Measurements from ENCODE around the gene DENND1C. TPM values are rescaled to one million over a fixed set of nuclear protein-coding genes. Genes with fewer than 3 reads are reported as not detected.
"Not testable (repeated sequence)": the region's sequence is repeated elsewhere in the genome, so short reads cannot be mapped to it uniquely, and the experiment has no call there.

Gene DENND1C
- total RNA-seq, 1 experiment from 2014 or later = not detected

DNA sequence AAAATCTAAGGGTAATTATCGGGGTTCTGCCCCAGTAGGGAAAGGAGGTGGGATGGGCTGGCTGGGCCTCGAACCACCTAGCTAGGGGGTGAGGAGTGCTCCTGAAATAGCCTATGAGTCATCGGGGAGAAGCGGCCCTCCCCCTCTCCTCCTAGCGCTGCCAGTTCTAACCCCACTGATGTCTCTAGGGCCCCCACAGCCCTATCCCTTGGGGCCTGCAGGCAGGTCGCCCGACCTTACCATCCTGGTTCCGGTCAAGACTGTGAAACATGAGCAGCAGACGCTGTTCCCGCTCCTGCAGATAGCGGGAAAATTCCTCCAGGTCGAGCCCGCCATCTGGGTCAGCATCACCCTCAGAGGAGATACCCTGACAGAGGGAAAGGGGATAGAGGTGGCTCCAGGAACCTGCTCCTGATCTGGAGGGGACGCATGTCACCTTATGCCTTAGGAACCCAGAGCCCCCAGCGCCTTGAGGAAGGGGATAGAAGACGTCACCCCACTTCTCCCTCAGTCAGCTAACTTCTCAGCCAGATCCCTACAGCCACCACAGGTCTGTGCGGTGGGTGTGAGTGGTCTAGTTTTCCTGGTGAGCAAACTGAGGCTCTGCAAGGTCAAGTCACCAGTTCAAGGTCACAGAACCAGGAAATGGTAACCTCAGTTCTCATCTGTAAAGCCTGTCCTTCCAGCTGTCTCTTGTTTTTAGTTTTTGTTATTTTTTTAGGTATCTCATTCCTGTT is 23.5 kb downstream of the DENND1C start:
- DNase-seq (ENCODE audit: low read depth) = no peak

DNA sequence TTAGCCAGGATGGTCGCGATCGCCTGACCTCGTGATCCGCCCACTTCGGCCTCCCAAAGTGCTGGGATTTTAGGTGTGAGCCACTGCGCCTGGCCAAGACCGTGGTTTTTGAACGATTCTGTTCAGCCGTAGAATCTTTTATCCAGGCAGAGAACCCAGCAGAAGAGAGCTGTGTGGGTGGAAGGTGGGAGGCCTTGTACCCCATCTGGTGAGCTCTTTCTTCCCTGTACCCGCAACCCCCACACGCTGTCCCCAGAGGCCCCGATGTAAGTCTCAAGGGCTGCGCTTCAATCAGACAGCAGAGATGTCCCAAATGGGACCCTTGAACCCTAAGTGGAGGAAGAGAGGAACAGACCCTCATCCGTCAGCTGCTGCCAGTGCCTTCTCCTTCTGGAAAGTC is 25.7 kb downstream of the DENND1C start:
- no peak for DNase-seq (ENCODE audit: low read depth)

DNA sequence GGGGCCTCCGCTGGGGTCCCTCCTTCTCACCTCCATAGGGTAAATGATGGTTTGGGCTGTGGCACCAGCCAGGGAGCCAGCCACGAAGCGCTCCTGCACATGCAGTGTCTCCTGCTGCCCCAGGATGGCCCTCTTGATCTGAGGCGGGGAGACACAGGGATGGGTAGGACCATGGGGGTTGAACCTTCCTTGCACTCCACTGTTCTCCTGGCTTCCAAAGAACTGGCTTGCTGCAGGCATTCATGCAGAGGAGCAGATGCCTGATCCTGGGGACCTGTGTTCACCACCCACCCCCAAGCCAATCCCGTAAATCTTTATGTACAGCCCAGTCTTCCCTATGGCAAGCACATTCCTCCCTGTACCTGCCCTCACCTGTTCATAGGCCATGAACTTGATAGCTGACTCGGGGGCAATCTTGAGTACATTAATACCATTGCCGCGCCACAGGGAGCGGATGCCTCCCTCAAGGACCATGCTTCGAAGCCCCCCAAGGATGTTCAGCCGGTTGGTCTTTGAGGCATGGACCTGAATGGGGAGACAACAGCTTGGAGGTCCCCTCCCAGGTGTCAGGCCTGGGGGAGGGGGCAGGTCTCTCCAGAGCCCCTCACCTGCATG is 27.5 kb downstream of the DENND1C start:
- DNase-seq (ENCODE audit: low read depth) = no peak

DNA sequence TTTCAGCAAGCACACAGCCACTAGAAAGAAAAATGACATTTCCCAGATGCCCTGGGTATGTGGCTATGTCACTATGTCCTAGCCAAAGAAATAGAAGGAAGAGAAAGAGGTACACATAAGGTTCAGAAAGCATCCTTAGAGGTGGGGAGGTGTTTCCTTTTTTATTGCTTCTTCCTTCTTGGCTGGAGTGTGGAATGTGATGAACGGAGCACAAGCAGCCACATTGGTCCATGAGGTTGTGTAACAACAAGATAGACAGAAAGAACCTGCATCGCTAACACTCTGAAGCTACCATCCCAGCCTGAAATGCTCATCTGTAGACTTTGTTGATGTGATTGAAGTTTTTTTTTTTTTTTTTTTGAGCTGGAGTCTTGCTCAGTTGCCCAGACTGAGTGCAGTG is 28.7 kb downstream of the DENND1C start:
- DNase-seq (ENCODE audit: low read depth) = no peak

DNA sequence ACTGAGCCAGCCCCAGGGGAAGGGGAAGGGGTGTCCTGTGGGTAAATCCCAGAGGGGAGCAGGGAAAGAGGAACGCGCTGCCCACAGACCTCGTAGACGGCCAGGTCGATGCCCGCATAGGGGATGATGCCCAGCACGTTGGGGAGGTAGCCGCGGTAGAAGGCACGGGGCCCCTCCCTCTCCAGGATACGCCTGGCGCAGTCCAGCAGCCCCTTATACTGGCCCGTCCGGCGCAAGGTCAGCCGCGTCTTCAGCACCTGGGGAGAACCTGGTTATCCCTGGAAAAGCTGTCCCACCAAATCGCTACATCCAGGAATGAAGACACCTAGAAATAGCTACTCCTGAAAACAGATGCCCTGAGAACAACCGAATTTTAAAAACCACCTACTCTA is 29.4 kb downstream of the DENND1C start:
- no peak for DNase-seq (ENCODE audit: low read depth)

DNA sequence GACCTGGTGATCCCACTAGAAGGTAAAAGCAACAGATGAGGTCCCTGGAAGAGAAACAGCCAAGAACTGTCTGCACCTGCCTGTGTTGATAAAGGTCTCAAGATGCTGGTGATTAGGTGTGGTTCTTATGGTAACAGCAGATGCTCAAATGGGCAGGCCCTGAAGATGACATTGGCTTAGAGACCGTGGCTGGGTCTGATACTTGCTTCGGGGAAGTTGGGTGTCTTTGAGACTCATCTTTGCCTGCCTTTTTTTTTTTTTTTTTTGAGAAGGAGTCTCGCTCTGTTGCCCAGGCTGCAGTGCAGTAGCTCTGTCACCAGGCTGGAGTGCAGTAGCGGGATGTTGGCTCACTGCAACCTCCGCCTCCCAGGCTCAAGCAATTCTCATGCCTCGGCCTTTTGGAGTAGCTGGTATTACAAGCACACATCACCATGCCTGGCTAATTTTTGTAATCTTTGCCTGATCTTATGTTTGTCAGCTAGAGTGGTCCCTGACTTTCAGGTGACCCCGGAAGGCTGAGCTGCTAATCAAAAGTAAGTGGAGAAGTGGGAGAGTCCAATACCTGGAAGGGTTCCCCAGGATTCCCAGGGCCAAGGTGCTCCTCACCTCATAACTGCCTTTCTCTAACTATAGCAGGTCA is 29.9 kb downstream of the DENND1C start:
- no peak for DNase-seq (ENCODE audit: low read depth)

DNA sequence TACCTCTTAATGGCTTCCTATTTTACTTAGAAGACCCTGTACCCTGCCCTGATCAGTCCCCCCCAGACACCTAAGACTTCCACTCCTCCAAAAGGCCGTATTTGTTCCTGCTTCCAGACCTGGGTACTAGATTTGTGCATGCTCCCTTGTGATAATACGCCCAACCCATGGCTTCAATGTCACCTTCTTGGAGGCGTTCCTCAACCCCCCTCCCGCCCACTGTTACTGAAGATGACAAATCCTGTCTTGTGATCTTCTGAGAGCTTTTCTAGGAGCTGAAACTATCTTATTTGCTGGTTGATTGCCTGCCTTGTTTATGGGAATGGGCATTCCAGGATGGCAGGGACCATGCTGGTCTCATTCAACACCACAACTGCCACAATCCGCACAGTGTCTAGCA is 31.4 kb downstream of the DENND1C start:
- DNase-seq (ENCODE audit: low read depth) = no peak

DNA sequence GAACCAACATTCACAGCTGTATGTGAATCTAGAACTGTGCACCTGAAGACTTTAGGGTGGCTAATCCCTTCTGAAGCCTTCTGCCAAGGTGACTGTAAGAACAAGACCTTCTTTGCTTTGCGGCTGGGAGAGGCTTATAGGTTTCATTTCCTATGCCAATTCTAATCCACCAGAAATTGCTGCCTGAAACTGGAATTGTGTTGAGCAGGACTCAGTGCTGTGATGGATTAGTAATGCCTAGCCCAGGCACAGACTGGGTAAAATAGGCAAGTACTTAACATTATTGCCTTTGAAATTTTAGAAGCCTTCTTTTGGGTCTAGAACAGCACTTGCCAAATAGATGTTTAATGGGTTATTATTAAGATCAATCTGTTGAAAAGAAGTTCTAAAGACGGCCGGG is 33.5 kb downstream of the DENND1C start:
- no peak for DNase-seq (ENCODE audit: low read depth)

DNA sequence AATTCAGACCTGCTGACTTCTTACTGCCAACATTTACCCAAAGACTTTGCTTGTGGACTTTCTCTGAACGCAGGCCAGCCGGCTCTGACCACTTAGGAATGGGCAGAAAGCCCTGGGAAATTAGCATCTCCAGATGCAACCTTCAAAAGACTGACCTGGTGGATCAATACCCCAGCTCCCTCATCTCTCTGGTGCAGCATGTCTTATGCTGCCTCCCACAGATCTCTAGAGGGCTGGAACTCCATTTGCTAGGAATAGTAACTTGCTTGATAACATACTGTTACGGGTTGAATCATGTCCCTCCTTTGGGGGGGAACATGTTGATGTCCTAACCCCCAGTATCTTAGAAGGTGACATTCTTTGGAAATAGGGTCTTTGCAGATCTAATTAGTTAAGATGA is 35.1 kb downstream of the DENND1C start:
- no peak for DNase-seq (ENCODE audit: low read depth)

DNA sequence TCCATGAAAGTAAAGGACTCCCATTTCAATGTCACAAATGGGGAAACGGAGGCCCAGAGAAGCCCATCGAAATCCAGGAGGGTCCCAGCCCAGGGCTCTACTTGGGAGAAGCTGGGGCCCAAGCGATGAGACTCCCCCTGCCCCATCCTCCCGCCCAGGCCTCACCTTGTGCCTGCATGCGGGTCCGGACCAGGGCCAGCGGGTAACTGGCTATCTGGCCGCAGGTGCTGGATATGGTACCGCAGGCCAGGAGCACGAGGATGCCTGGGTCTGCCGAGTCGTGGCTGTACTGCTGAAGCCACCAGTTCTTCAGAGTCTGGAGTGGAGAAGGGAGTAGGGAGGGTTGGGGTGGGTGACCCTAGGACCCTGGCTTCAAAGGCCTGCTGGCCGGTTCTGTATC is 37.6 kb downstream of the DENND1C start:
- no peak for DNase-seq (ENCODE audit: low read depth)

DNA sequence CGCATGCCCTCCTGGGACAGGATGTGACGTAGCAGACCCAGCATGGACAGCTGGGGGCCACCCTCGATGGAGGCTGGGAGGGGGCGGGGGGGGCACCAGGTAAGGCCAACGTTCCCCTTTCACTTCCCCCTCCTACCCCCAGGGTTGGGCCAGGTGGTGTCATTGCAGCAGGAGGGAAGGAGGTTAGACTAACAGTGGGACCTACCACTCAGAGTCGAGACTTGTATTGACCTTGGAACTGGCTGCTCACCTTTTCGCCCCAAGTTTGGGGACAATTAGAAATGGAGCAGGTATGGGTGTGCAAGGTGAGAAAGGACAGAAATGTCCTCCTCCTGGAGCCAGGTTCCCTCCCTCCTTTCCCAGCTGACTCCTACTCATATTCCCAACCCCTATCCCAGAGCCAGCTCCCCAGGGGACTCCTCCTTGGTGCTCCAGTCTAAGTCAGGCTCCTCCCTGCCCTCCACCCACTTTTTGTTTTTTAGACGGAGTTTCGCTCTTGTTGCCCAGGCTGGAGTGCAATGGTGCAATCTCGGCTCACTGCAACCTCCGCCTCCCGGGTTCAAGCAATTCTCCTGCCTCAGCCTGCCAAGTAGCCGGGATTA is 39.4 kb downstream of the DENND1C start:
- no peak for DNase-seq (ENCODE audit: low read depth)

DNA sequence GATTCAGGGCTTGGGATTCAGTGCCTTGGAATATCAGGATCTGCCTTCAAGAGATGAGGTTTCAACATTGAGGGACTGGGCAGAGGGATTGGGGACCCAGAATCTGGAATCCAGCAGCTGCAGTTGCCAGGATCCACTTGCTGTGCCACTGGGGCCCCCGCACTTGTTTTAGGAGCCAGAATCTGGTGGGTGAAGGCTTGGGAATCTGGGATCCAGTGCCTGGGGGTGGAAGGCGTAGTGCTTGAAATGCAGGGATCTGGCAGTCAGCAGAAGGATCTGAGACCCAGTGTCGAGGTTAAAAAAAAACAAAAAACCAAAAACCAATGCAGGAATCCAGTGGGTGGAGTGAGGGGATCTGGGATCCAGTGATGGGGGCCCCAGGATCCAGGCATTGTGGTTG is 40.7 kb downstream of the DENND1C start:
- no peak for DNase-seq (ENCODE audit: low read depth)

DNA sequence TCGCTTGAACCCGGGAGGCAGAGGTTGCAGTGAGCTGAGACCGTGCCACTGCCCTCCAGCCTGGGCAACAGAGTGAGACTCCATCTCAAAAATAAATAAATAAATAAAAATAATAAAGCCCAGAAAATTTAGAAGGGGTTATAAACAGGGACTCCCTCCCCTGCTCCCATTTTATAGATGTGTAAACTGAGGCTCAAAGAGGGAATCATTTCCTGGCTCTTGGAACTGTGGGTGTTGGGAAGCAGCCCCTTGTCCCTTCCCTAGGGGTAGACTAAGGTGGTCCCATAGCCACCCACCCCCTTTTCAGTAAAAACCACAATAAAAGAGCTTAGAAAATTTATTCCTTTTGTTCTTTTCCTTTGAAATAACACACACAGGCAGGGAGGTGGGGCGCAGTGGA is 41.8 kb downstream of the DENND1C start:
- no peak for DNase-seq (ENCODE audit: low read depth)

DNA sequence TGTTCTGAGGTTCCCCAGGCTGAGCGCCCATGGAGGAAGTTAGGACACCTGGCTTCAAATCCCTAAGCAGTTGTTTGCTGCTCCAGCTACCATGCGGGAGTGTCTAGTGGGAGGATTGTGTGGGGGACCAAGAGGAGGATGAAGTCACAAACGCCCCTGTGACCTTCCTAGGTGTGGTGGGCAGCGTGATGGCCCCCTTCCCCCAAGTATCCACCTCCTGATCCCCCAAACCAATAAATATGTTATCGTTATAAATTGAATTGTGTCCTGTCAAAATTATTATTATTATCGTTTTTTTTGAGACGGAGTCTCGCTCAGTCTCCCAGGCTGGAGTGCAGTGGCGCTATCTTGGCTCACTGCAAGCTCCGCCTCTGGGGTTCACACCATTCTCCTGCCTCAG is 47.9 kb downstream of the DENND1C start, which contains the start of gene SLC25A41:
Gene SLC25A41, minus strand, starts transcription at position 101 of the 400 bp plus-strand sequence. Its CDS starts 70 bp downstream, at position 31.
- no peak for DNase-seq (ENCODE audit: low read depth)

DNA sequence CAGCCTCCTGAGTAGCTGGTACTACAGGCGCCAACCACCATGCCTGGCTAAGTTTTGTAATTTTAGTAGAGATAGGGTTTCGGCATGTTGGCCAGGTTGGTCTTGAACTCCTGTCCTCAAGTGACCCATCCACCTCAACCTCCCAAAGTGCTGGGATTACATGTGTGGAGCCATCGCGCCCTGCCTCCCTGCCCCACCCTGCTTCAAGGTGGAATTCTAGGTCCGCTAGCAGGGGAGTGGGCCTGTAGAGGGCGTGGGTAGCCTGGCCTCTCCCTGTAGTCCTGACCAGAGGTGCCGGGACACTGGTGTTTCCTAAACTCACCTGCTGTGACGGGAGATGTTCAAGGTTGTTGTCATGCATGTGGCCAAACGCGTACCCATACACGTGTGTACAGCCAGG is 48.4 kb downstream of the DENND1C start:
- no peak for DNase-seq (ENCODE audit: low read depth)

DNA sequence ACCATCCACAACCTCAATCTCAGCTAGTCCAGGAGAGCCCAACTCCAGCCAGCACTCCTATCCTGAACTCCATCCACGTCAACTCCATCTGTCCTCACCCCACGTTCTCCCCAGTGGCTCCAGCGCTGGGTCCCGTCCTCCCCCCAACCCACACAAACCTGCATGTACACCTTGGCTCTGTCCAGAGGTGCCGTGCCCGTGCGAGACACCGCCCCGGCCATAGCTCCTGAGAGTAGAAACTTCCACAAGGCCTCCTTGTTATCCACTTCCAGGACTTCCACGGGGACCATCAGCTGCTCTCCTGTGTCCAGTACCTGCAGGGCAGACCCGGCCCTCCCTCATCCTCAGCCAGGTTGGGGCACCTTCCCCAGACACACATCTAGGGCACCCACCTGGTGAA is 49.7 kb downstream of the DENND1C start:
- DNase-seq (ENCODE audit: low read depth) = no peak

DNA sequence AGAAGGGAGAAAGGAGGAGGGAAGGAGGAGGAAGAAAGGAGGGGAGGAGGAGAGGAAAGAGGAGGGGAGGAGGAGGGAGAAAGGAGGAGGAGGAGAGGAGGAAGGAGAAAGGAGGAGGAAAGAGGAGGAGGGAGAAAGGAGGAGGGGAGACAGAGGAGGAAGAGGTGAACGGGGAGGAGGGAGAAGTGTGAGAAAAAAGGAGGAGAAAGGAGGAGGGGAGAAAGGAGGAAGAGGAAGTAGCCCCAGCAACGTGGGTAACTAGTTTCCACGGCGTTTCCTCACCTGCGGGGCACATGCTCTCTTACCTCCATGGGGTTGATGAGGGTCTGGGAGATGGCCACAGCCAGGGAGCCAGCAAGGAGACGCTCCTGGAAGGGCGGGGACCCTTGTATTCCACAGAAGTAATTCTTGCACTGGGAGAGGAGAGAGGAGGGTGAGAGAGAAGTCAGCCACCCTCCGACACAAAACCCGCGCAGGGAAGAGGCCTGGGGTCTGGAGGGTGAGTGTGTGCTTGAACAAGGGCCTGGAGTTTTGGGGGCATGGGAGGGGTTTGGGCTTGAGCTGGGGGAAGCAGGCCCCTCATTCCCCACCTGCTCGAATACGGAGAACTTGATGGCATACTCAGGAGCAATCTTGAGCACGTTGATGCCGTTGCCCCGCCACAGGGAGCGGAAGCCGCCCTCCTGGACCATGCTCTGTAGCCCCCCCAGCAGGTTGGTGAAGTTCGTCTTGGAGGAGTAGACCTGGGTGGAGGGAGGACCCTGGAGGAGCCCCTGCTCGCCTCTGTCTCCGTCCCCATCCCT is 52.0 kb downstream of the DENND1C start:
- no peak for DNase-seq (ENCODE audit: low read depth)

DNA sequence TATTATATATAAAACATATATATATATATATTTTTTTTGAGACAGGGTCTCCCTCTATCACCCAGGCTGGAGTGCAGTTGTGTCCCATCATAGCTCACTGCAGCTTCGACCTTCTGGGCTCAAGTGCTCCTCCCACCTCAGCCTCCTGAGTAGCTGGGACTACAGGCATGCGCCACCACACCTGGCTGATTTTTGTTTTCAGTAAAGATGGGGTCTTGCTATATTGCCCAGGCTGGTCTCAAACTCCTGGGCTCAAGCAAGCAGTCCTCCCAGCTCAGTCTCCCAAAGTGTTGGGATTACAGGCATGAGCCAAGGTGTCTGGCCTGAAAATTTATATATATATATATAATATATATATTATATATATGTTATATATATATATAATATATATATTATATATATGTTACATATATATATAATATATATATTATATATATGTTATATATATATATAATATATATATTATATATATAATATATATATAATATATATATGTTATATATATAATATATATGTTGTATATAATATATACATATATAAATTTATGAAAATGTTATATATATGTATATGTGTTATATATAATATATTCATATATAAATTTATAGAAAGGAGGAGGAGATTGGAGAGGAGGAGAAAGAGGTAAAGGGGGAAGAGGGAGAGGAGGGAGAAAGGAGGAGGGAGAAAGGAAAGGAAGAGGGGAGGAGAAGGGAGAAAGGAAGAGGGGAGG is 52.7 kb downstream of the DENND1C start:
- not testable (repeated sequence) for DNase-seq (ENCODE audit: low read depth)

DNA sequence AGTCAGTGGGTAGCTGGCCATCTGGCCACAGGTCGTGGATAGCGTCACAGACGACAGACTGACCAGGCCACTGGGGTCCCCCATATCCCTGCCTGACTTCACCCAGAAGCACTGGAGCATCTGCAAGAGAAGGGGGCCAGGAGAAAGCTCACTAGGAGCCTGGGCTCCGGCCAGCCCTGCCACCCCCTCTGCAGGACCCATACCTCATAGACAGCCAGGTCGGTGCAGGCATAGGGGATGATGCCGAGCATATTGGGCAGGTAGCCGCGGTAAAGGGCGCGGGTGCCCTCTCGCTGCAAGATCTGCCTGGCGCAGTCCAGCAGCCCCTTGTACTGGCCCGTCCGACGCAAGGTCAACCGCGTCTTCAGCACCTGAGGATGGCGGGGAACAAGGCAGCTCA is 54.5 kb downstream of the DENND1C start:
- no peak for DNase-seq (ENCODE audit: low read depth)

DNA sequence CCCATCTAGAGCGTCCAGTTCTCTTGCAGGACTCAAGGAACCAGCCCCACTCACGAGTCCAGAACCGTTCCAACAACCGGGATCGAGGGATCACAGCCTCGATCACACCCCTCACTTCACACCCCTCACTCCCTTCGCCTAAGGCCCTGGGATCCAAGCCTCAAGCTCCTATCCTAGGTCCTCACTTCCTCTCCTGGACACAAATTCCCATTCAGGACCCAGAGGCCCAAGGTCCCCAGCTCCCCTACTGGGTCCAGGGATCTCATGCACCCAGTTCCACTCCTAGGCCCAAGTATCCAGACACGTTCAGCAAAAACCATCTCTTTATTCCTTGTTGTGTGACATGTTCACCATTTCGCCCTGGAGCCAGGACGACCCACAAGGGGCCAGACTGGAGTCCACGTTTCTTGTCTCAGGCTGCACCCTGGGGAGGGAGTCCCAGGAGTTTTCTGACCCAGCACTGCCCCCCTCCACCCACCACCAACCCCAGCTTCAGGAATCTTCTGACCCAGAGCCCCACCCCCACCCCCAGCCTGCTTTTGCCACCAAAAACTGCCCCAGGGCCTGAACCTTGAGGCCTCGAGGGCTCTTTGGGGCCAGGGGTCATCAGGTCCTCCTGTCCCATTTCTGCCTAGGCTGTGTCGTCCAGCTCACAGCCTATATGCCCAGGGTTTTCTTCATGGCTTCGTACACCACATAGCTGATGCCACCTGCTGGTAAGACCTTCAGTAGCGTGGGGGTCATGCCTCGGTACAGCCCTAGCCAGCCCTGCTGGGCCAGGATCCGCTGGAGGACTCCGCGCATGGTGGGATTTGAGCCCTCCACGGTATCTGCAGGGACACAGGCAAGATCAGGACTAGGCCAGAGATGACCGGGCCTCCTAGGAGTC is 55.6 kb downstream of the DENND1C start:
- DNase-seq (ENCODE audit: low read depth) = no peak
